OCI-LY1 (cell line): ENCODE results near the gene MAML2.

Source experiments
- EZH2 ChIP-seq: fragments of 200-600 bp; sonication (generic), shearing (Covaris generic); IDR thresholded peaks from 2 replicates; pipeline ENCODE4 v1.8.0; 2017; ENCODE audit warnings: borderline replicate concordance, mixed run types, mild to moderate bottlenecking, antibody characterized with exemption, low read length, moderate library complexity, mixed read lengths
- TF ChIP-seq, protein P1 (sequence below): fragments of 200-600 bp; sonication (generic), shearing (Covaris generic); IDR thresholded peaks from 2 replicates; pipeline ENCODE4 v1.5.1; 2017; ENCODE audit warnings: mild to moderate bottlenecking, antibody characterized with exemption, low read length, moderate library complexity, mixed read lengths

GRCh38 chr11:96265972-96266371 is 77.0 kb downstream of the MAML2 start:
- TF ChIP-seq, protein P1, sequence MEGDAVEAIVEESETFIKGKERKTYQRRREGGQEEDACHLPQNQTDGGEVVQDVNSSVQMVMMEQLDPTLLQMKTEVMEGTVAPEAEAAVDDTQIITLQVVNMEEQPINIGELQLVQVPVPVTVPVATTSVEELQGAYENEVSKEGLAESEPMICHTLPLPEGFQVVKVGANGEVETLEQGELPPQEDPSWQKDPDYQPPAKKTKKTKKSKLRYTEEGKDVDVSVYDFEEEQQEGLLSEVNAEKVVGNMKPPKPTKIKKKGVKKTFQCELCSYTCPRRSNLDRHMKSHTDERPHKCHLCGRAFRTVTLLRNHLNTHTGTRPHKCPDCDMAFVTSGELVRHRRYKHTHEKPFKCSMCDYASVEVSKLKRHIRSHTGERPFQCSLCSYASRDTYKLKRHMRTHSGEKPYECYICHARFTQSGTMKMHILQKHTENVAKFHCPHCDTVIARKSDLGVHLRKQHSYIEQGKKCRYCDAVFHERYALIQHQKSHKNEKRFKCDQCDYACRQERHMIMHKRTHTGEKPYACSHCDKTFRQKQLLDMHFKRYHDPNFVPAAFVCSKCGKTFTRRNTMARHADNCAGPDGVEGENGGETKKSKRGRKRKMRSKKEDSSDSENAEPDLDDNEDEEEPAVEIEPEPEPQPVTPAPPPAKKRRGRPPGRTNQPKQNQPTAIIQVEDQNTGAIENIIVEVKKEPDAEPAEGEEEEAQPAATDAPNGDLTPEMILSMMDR = no peak
- no peak for TF ChIP-seq EZH2
